ENCODE data around the gene TMED5.
"Not testable (repeated sequence)": the region's sequence is repeated elsewhere in the genome, so short reads cannot be mapped to it uniquely, and the experiment has no call there.

The TMED5 gene

GRCh38 chr1:93171549-93172034 lies 8.6 kb downstream of the TMED5 start:
- no peak for FAIRE-seq

- not testable (repeated sequence) for FAIRE-seq
Observed at GRCh38 chr1:93170141-93170678, 10.0 kb downstream of the TMED5 start.

- FAIRE-seq: no peak
Observed at GRCh38 chr1:93167006-93167405, 13.2 kb downstream of the TMED5 start.

GRCh38 chr1:93165895-93166294 lies 14.3 kb downstream of the TMED5 start:
- FAIRE-seq: not testable (repeated sequence)

GRCh38 chr1:93164816-93165215 lies 15.4 kb downstream of the TMED5 start:
- no peak for FAIRE-seq

GRCh38 chr1:93163314-93163713 lies 16.9 kb downstream of the TMED5 start:
- FAIRE-seq: not testable (repeated sequence)

GRCh38 chr1:93159337-93159736 lies 20.9 kb downstream of the TMED5 start:
- FAIRE-seq: peak; percentile 83

GRCh38 chr1:93155335-93155734 lies 24.9 kb downstream of the TMED5 start:
- FAIRE-seq: no peak

- FAIRE-seq: no peak
Observed at GRCh38 chr1:93154898-93155297, 25.3 kb downstream of the TMED5 start.

GRCh38 chr1:93152835-93153234 lies 27.4 kb downstream of the TMED5 start:
- no peak for FAIRE-seq

GRCh38 chr1:93151474-93151873 lies 28.7 kb downstream of the TMED5 start:
- no peak for FAIRE-seq

GRCh38 chr1:93150729-93151128 lies 29.5 kb downstream of the TMED5 start:
- FAIRE-seq: no peak

- no peak for FAIRE-seq
Observed at GRCh38 chr1:93148001-93148400, 32.2 kb downstream of the TMED5 start.

- no peak for FAIRE-seq
Observed at GRCh38 chr1:93143769-93144168, 36.4 kb downstream of the TMED5 start.

GRCh38 chr1:93143136-93143535 lies 37.1 kb downstream of the TMED5 start:
- FAIRE-seq: no peak

- no peak for FAIRE-seq
Observed at GRCh38 chr1:93142161-93142560, 38.1 kb downstream of the TMED5 start.

GRCh38 chr1:93140106-93140505 lies 40.1 kb downstream of the TMED5 start:
- no peak for FAIRE-seq

- FAIRE-seq: peak; percentile 55
Observed at GRCh38 chr1:93137604-93138292, 42.5 kb downstream of the TMED5 start.

- FAIRE-seq: no peak
Observed at GRCh38 chr1:93136445-93136844, 43.8 kb downstream of the TMED5 start.

- FAIRE-seq: no peak
Observed at GRCh38 chr1:93132638-93133037, 47.6 kb downstream of the TMED5 start.

- no peak for FAIRE-seq
Observed at GRCh38 chr1:93129507-93130099, 50.6 kb downstream of the TMED5 start.

- no peak for FAIRE-seq
Observed at GRCh38 chr1:93124556-93125355, 55.5 kb downstream of the TMED5 start.

- FAIRE-seq: peak; percentile 41
Observed at GRCh38 chr1:93123201-93123783, 56.9 kb downstream of the TMED5 start.
